Mesodermal cell (in vitro differentiated cells): ENCODE measurements around the gene PJA1.

ENCODE experiments used
- H3K27ac ChIP-seq: 2 replicates; pipeline ENCODE4 v1.7.0; 2013; ENCODE audit warnings: mild to moderate bottlenecking, low read depth, low read length, moderate library complexity; ENCODE audit not compliant: severe bottlenecking
- H3K36me3 ChIP-seq: 2 replicates; pipeline ENCODE4 v1.7.1; 2013; ENCODE audit warnings: mild to moderate bottlenecking, low read length, moderate library complexity; ENCODE audit not compliant: control insufficient read depth, insufficient read depth
- H3K4me1 ChIP-seq: one replicate; pipeline ENCODE4 v1.7.1; 2013; ENCODE audit warnings: mild to moderate bottlenecking, low read length; ENCODE audit not compliant: insufficient read depth, control insufficient read depth, poor library complexity, severe bottlenecking
- H3K4me3 ChIP-seq: 2 replicates; pipeline ENCODE4 v1.7.0; 2013; ENCODE audit warnings: low read length, control low read depth, mild to moderate bottlenecking; ENCODE audit not compliant: insufficient read depth, poor library complexity, severe bottlenecking; ENCODE audit errors: extremely low read depth
- H3K9me3 ChIP-seq: 2 replicates; pipeline ENCODE4 v1.7.1; 2013; ENCODE audit warnings: mild to moderate bottlenecking, low read length, moderate library complexity; ENCODE audit not compliant: control insufficient read depth
- WGBS, 2 experiments: methylation state at CpG; one replicate each; pipeline ENCODE4 v1.1.5; 2013; ENCODE audit warnings: missing lambda C conversion rate in 2 of 2; ENCODE audit not compliant: insufficient coverage in 2 of 2; 5-methylcytosine and 5-hydroxymethylcytosine counted together

PJA1 gene

GRCh38 chrX:69173906-69174305 is 8.7 kb upstream of the PJA1 start:
- 46 to 52% methylated on average over 9 to 14 of the region's 20 CpGs for WGBS, 2 experiments
- no peak overlapping the region for H3K4me3 ChIP-seq
- no peak overlapping the region for H3K27ac ChIP-seq
- no peaks in the 10 kb centered on the region for H3K9me3 ChIP-seq
- no peaks in the 10 kb centered on the region for H3K4me1 ChIP-seq
- H3K36me3 ChIP-seq, result no peaks in the 10 kb centered on the region

GRCh38 chrX:69172937-69173336 is 7.7 kb upstream of the PJA1 start:
- WGBS, 2 experiments, result no CpG with 5 or more reads among the region's 3 CpGs
- H3K9me3 ChIP-seq, result no peaks in the 10 kb centered on the region
- H3K4me1 ChIP-seq, result no peaks in the 10 kb centered on the region
- no peak overlapping the region for H3K27ac ChIP-seq
- no peaks in the 10 kb centered on the region for H3K36me3 ChIP-seq
- H3K4me3 ChIP-seq, result no peak overlapping the region

- no peaks in the 10 kb centered on the region for H3K36me3 ChIP-seq
- H3K4me3 ChIP-seq, result no peak overlapping the region
- H3K27ac ChIP-seq, result no peak overlapping the region
- H3K4me1 ChIP-seq, result no peaks in the 10 kb centered on the region
- no peaks in the 10 kb centered on the region for H3K9me3 ChIP-seq
Observed at GRCh38 chrX:69170319-69170718, 5.1 kb upstream of the PJA1 start.

- H3K4me3 ChIP-seq, result peak overlapping the region; percentile 63
- no peaks in the 10 kb centered on the region for H3K9me3 ChIP-seq
- 40 to 49% methylated on average over 8 to 14 of the region's 23 CpGs for WGBS, 2 experiments
- H3K4me1 ChIP-seq, result no peaks in the 10 kb centered on the region
- no peak overlapping the region for H3K27ac ChIP-seq
- H3K36me3 ChIP-seq, result peaks cover 17% of the 10 kb centered on the region
Observed at GRCh38 chrX:69163936-69164741, 1.1 kb downstream of the PJA1 start.

GRCh38 chrX:69162361-69162865 is 2.8 kb downstream of the PJA1 start:
- H3K4me3 ChIP-seq, result no peak overlapping the region
- H3K4me1 ChIP-seq, result no peaks in the 10 kb centered on the region
- H3K36me3 ChIP-seq, result peaks cover 17% of the 10 kb centered on the region
- H3K27ac ChIP-seq, result no peak overlapping the region
- 100% methylated on average over 2 to 6 of the region's 9 CpGs for WGBS, 2 experiments
- no peaks in the 10 kb centered on the region for H3K9me3 ChIP-seq

GRCh38 chrX:69161786-69162349 is 3.4 kb downstream of the PJA1 start:
- no peak overlapping the region for H3K4me3 ChIP-seq
- H3K4me1 ChIP-seq, result no peaks in the 10 kb centered on the region
- H3K27ac ChIP-seq, result no peak overlapping the region
- 86 to 99% methylated on average over 10 to 17 of the region's 26 CpGs for WGBS, 2 experiments
- H3K9me3 ChIP-seq, result no peaks in the 10 kb centered on the region
- peaks cover 17% of the 10 kb centered on the region for H3K36me3 ChIP-seq

- WGBS, 2 experiments, result 94 to 100% methylated on average over 1 to 4 of the region's 10 CpGs
- no peak overlapping the region for H3K4me3 ChIP-seq
Observed at GRCh38 chrX:69161371-69161770, 3.9 kb downstream of the PJA1 start.

GRCh38 chrX:69158166-69158980 is 6.9 kb downstream of the PJA1 start:
- Histone ChIP-seq H3K4me3 (no peak overlapping the region), H3K9me3 (no peaks in the 10 kb centered on the region), H3K27ac (no peak overlapping the region), H3K4me1 (no peaks in the 10 kb centered on the region), H3K36me3 (peaks cover 17% of the 10 kb centered on the region)
- WGBS, 2 experiments, result 33 to 62% methylated on average over 2 to 3 of the region's 13 CpGs

More at GRCh38 chrX:69161371-69161770, 3.9 kb downstream of the PJA1 start:
- H3K36me3 ChIP-seq, result peaks cover 17% of the 10 kb centered on the region
- H3K9me3 ChIP-seq, result no peaks in the 10 kb centered on the region
- no peak overlapping the region for H3K27ac ChIP-seq
- no peaks in the 10 kb centered on the region for H3K4me1 ChIP-seq

- WGBS, 2 experiments, result 80% methylated on average over 2 of the region's 5 CpGs; no CpG with 5 or more reads in 1 of the 2 experiments
- H3K27ac ChIP-seq, result no peak overlapping the region
- no peak overlapping the region for H3K4me3 ChIP-seq
- peaks cover 6% of the 10 kb centered on the region for H3K36me3 ChIP-seq
- H3K9me3 ChIP-seq, result no peaks in the 10 kb centered on the region
- H3K4me1 ChIP-seq, result peaks cover 7% of the 10 kb centered on the region
Observed at GRCh38 chrX:69156638-69157037, 8.6 kb downstream of the PJA1 start.

GRCh38 chrX:69155786-69156520 is 9.3 kb downstream of the PJA1 start:
- Histone ChIP-seq H3K4me1 (peaks cover 9% of the 10 kb centered on the region), H3K36me3 (peaks cover under 1% of the 10 kb centered on the region), H3K27ac (no peak overlapping the region), H3K4me3 (no peak overlapping the region), H3K9me3 (no peaks in the 10 kb centered on the region)
- WGBS, 2 experiments, result no CpG with 5 or more reads among the region's 5 CpGs
